Right atrium auricular region (tissue), 2 donors: ENCODE data around the gene CDC42BPG. TPM values are rescaled to one million over a fixed set of nuclear protein-coding genes. Genes with fewer than 3 reads are reported as not detected.

ENCODE experiments used
- DNase-seq: peaks from one replicate; pipeline ENCODE4 v3.0.0-alpha.2; 2019; ENCODE audit warnings: low spot score
- H3K27ac ChIP-seq, 2 donors: fragments of 200-600 bp; sonication (generic); 1 replicate in 1 of 2; 2 replicates in 1 of 2; pipeline ENCODE4 v1.5.1; 2016 to 2019
- H3K27me3 ChIP-seq, 2 donors: fragments of 200-600 bp; sonication (generic); one replicate each; pipeline versions ENCODE4 v1.5.1 to v1.6.0; 2017 to 2019
- H3K36me3 ChIP-seq: fragments of 200-600 bp; sonication (generic); one replicate; pipeline ENCODE4 v1.5.1; 2016
- H3K4me1 ChIP-seq, 2 donors: fragments of 200-600 bp; sonication (generic); one replicate each; pipeline versions ENCODE4 v1.5.1 to v1.6.0; 2017 to 2019
- H3K4me3 ChIP-seq, 2 donors: fragments of 200-600 bp; sonication (generic); 1 replicate in 1 of 2; 2 replicates in 1 of 2; pipeline ENCODE4 v1.5.1; 2017 to 2019; ENCODE audit warnings: mild to moderate bottlenecking in 1 of 2, moderate library complexity in 1 of 2
- H3K9me3 ChIP-seq, 2 donors: fragments of 200-600 bp; sonication (generic); one replicate each; pipeline ENCODE4 v1.5.1; 2019
- CTCF ChIP-seq, 2 donors: fragments of 200-600 bp; sonication (generic); IDR thresholded peaks; one replicate each; pipeline ENCODE4 v1.5.1; 2019; ENCODE audit warnings: antibody characterized with exemption in 2 of 2
- microRNA counts, 2 donors: library from miRNA; unstranded; fragments of <30 nt; microRNA quantifications; one replicate each; lab custom pipeline; 2016 to 2017
- total RNA-seq, 2 donors: library from RNA; depleted of rRNA; stranded (reverse); fragments of >200 nt; gene quantifications; one replicate each; pipeline ENCODE4 v1.1.0, GENCODE V29; 2016

CDC42BPG gene
- total RNA-seq, 2 donors from 2014 or later, result 0.33 to 1.0 TPM

GRCh38 chr11:64777449-64778222 lies 66.8 kb downstream of the CDC42BPG start:
- peak overlapping the region; percentile 92 to 100 for H3K4me3 ChIP-seq
- H3K9me3 ChIP-seq, result no peaks in the 10 kb centered on the region
- H3K36me3 ChIP-seq, result peaks cover 49% of the 10 kb centered on the region
- no peak for TF ChIP-seq CTCF (IDR thresholded peaks at IDR 0.05)
- peaks cover 0 to 53% of the 10 kb centered on the region in 2 donors for H3K4me1 ChIP-seq
- peak overlapping the region; percentile 98 to 100 for H3K27ac ChIP-seq
- DNase-seq, result peak; percentile 75
- no peaks in the 10 kb centered on the region for H3K27me3 ChIP-seq

DNA sequence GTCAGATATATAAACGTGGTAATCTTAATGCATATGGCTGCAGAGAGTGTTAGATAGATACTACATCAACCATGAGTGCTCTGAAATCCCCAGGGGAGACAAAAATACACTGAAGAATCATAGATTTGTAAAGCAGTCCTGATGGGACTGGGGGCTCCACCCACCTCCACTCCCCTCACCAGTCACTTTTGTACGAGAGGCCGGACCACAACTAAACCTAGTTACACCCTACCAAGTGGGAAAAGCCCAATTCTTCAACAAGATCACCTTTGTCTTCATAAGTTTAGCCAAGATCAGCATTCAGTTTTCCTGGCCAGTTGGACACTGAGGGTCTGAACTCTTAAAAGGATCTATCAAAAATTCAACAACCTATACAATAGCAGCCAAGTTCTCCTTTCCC lies 67.6 kb downstream of the CDC42BPG start:
- H3K9me3 ChIP-seq, result no peaks in the 10 kb centered on the region
- H3K27me3 ChIP-seq, result no peaks in the 10 kb centered on the region
- peak overlapping the region; percentile 81 to 100 for H3K27ac ChIP-seq
- TF ChIP-seq CTCF (IDR thresholded peaks at IDR 0.05), result no peak
- no peak for DNase-seq
- H3K36me3 ChIP-seq, result peaks cover 56% of the 10 kb centered on the region
- H3K4me3 ChIP-seq, result peak overlapping the region; percentile 92 to 100
- peaks cover 0 to 57% of the 10 kb centered on the region in 2 donors for H3K4me1 ChIP-seq

DNA sequence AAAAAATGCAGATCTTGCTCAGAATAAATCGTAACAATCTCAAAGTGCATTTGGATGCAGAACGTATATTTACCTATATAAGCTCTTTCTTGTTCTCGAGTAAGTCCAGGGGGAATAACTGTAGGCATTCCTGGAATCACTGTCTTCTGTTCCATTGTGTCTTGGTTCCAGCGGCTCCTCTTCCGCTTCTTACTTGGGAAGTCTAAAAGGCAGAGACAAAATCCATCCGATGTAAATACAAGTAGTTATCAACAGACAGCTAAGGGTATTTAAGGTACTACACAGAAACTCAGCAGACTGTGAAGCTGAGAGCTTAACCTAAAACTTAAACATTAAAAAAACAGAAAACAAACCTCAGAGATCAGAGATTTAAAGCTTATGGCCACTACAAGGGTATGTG lies 68.0 kb downstream of the CDC42BPG start:
- DNase-seq, result no peak
- no peak for TF ChIP-seq CTCF (IDR thresholded peaks at IDR 0.05)
- H3K4me1 ChIP-seq, result peaks cover 0 to 58% of the 10 kb centered on the region in 2 donors
- H3K9me3 ChIP-seq, result no peaks in the 10 kb centered on the region
- peaks cover 61% of the 10 kb centered on the region for H3K36me3 ChIP-seq
- no peaks in the 10 kb centered on the region for H3K27me3 ChIP-seq
- peak overlapping the region in 1 of 2 donors; percentile 92 for H3K4me3 ChIP-seq
- H3K27ac ChIP-seq, result peak overlapping the region in 1 of 2 donors; percentile 81

- H3K4me3 ChIP-seq, result no peak overlapping the region
- H3K9me3 ChIP-seq, result no peaks in the 10 kb centered on the region
- no peak overlapping the region for H3K27ac ChIP-seq
- DNase-seq, result no peak
- peaks cover 0 to 52% of the 10 kb centered on the region in 2 donors for H3K4me1 ChIP-seq
- peaks cover 82% of the 10 kb centered on the region for H3K36me3 ChIP-seq
- H3K27me3 ChIP-seq, result no peaks in the 10 kb centered on the region
- no peak for TF ChIP-seq CTCF (IDR thresholded peaks at IDR 0.05)
These were observed 70.3 kb downstream of the CDC42BPG start for GRCh38 chr11:64774144-64774543.

MicroRNA genes within 50 kb of the gene (microRNA counts, 767-probe panel; counts per million panel counts)
- 2,247 to 3,722 counts per million in 2 donors for microRNA hsa-miR-192-5p (lab: Ali Mortazavi, UCI)

Other genes starting within 250 kb of the CDC42BPG start
- gene NRXN2, start 121.5 kb downstream of the CDC42BPG start, total RNA-seq, result 1 to 10 TPM in 1 of 2 donors, under 1 TPM in 1; 0.85 to 1.4 TPM
- gene RASGRP2, start 100.5 kb downstream of the CDC42BPG start, total RNA-seq, result 10 to 100 TPM; 28.1 to 30.4 TPM
- 10 to 100 TPM; 17.8 to 84.7 TPM for gene PYGM, start 84.7 kb downstream of the CDC42BPG start, total RNA-seq
- gene SF1, start 66.1 kb downstream of the CDC42BPG start, total RNA-seq, result 100 to 1,000 TPM; 196 to 213 TPM
- 10 to 100 TPM; 19.4 to 20.4 TPM for gene MAP4K2, start 41.4 kb downstream of the CDC42BPG start, total RNA-seq
- 1 to 10 TPM; 7.2 to 9.8 TPM for gene MEN1, start 34.1 kb downstream of the CDC42BPG start, total RNA-seq
- 10 to 100 TPM; 29.5 to 34.1 TPM for gene EHD1, start 34.0 kb upstream of the CDC42BPG start, total RNA-seq
- gene ATG2A, start 72.6 kb upstream of the CDC42BPG start, total RNA-seq, result 10 to 100 TPM; 16.0 to 24.1 TPM
- 10 to 100 TPM; 21.5 to 23.0 TPM for gene PPP2R5B, start 80.0 kb upstream of the CDC42BPG start, total RNA-seq
- gene GPHA2, start 91.2 kb upstream of the CDC42BPG start, total RNA-seq, result not detected
- not detected for gene MAJIN, start 127.5 kb upstream of the CDC42BPG start, total RNA-seq
- gene BATF2, start 152.3 kb upstream of the CDC42BPG start, total RNA-seq, result 1 to 10 TPM; 1.1 to 1.6 TPM
- 100 to 1,000 TPM; 155 to 207 TPM for gene ARL2, start 169.5 kb upstream of the CDC42BPG start, total RNA-seq
- gene SNX15, start 182.8 kb upstream of the CDC42BPG start, total RNA-seq, result 10 to 100 TPM; 19.4 to 21.8 TPM
- 1 to 10 TPM; 5.4 to 6.8 TPM for gene SAC3D1, start 196.6 kb upstream of the CDC42BPG start, total RNA-seq
- gene NAALADL1, start 213.9 kb upstream of the CDC42BPG start, total RNA-seq, result 10 to 100 TPM in 1 of 2 donors, 1 to 10 TPM in 1; 6.0 to 18.9 TPM
- gene CDCA5, start 239.4 kb upstream of the CDC42BPG start, total RNA-seq, result under 1 TPM; 0.16 to 0.52 TPM
- gene ZFPL1, start 239.6 kb upstream of the CDC42BPG start, total RNA-seq, result 10 to 100 TPM; 26.7 to 38.4 TPM